GM12892 (cell line): ENCODE data around the gene TSEN34.
"Not testable (repeated sequence)": the region's sequence is repeated elsewhere in the genome, so short reads cannot be mapped to it uniquely, and the experiment has no call there.

Experiments used
- POLR2A ChIP-seq: IDR thresholded peaks from 2 replicates; pipeline ENCODE4 v1.6.1; 2011; ENCODE audit warnings: low read depth, low read length, control low read depth
- POLR2AphosphoS5 ChIP-seq: IDR thresholded peaks from 2 replicates; pipeline ENCODE4 v1.6.1; 2011; ENCODE audit warnings: low read depth, low read length, control low read depth

DNA sequence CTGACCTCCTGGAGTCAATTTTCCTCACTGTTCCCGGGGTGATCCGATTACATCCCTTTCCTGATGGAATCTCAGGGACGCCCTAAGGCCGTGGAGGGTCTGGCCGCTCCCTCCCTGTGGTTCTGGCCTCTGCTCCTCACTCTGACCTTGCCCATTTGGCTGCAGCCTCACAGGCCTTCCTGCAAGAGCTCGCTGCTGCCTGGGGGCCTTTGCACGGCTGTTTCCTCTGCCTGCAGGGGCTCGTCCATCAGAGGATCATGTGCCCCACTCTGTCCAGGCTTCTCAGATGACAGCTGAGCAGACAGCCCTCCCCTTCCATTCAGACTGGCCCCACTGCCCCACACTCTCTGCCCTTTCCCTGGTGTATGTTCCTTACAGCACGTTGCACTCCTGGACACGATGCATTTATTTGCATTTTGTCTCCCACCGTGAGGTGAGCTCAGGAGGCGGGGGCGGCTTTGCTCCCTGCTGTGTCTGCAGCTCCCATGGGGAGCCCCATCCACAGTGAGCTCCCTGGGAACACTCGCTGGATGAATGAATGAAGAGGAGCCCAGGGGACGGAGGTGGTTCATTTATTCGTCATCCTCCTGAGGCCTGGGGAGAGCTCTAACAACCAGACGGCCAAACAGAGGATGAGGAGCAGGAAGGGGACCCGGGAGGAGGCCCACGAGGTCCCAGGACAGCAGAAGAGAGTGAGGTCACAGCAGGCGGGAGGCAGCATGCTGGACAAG, 26.6 kb downstream of the TSEN34 start:
- not testable (repeated sequence) for TF ChIP-seq POLR2AphosphoS5, POLR2A
